ENCODE data around the gene SLC16A7. TPM values are rescaled to one million over a fixed set of nuclear protein-coding genes. Genes with fewer than 3 reads are reported as not detected.

SLC16A7 gene
- total and polyA plus RNA-seq, 10 donors: 3.2 to 98.8 (median 60.9) TPM

- no peak for TF ChIP-seq POLR2AphosphoS5 (IDR thresholded peaks at IDR 0.05)
- no peak for TF ChIP-seq CTCF (IDR thresholded peaks at IDR 0.05 in 8 of 11, conservative IDR thresholded peaks at IDR 0.05 in 3 of 11)
- TF ChIP-seq POLR2A (IDR thresholded peaks at IDR 0.05): no peak
- 78 to 92% (median 85%) methylated on average over 3 of the region's 3 CpGs for WGBS, 5 donors
- DNase-seq: no peak
These were observed 231.9 kb downstream of the SLC16A7 start for GRCh38 chr12:59827767-59828166.

GRCh38 chr12:59828521-59828920 is 232.7 kb downstream of the SLC16A7 start:
- TF ChIP-seq CTCF (IDR thresholded peaks at IDR 0.05 in 8 of 11, conservative IDR thresholded peaks at IDR 0.05 in 3 of 11): no peak
- no peak for TF ChIP-seq POLR2A (IDR thresholded peaks at IDR 0.05)
- no peak for TF ChIP-seq POLR2AphosphoS5 (IDR thresholded peaks at IDR 0.05)
- H3K27me3 ChIP-seq (replicated peaks in 1 of 7): no peaks in the 10 kb centered on the region

More at GRCh38 chr12:59827767-59828166, 231.9 kb downstream of the SLC16A7 start:
- Histone ChIP-seq H3K9me3 (peaks cover 0 to 4% (median 0%) of the 10 kb centered on the region in 8 donors), H3K27me3 (replicated peaks in 1 of 7) (no peaks in the 10 kb centered on the region), H3K36me3 (no peaks in the 10 kb centered on the region), H3K4me3 (no peak overlapping the region), H3K27ac (no peak overlapping the region), H3K4me1 (no peaks in the 10 kb centered on the region)
- intact Hi-C loops (cut with DNase I; ENCODE audit: low total_unique reads): no loop called here

GRCh38 chr12:59833408-59833807 is 237.6 kb downstream of the SLC16A7 start:
- Histone ChIP-seq H3K27me3 (replicated peaks in 1 of 7) (no peaks in the 10 kb centered on the region), H3K9me3 (no peaks in the 10 kb centered on the region), H3K4me1 (no peaks in the 10 kb centered on the region), H3K27ac (no peak overlapping the region), H3K4me3 (no peak overlapping the region), H3K36me3 (no peaks in the 10 kb centered on the region)
- TF ChIP-seq CTCF (IDR thresholded peaks at IDR 0.05 in 8 of 11, conservative IDR thresholded peaks at IDR 0.05 in 3 of 11) (no peak), POLR2AphosphoS5 (IDR thresholded peaks at IDR 0.05) (no peak), POLR2A (IDR thresholded peaks at IDR 0.05) (no peak)
- WGBS, 5 donors: 70 to 79% (median 75%) methylated on average over 3 of the region's 3 CpGs
- no peak for DNase-seq
- intact Hi-C loops (cut with DNase I; ENCODE audit: low total_unique reads): no loop called here

More at GRCh38 chr12:59828521-59828920, 232.7 kb downstream of the SLC16A7 start:
- intact Hi-C loops (cut with DNase I; ENCODE audit: low total_unique reads): no loop called here
- no peak overlapping the region for H3K27ac ChIP-seq
- no peak for DNase-seq
- H3K4me3 ChIP-seq: no peak overlapping the region
- H3K9me3 ChIP-seq: peaks cover 0 to 4% (median 0%) of the 10 kb centered on the region in 8 donors
- no peaks in the 10 kb centered on the region for H3K36me3 ChIP-seq
- no peaks in the 10 kb centered on the region for H3K4me1 ChIP-seq

GRCh38 chr12:59834659-59835474 is 239.0 kb downstream of the SLC16A7 start:
- DNase-seq: no peak
- no peak overlapping the region for H3K4me3 ChIP-seq
- no peaks in the 10 kb centered on the region for H3K4me1 ChIP-seq
- H3K27ac ChIP-seq: no peak overlapping the region
- no peaks in the 10 kb centered on the region for H3K9me3 ChIP-seq
- TF ChIP-seq POLR2AphosphoS5 (IDR thresholded peaks at IDR 0.05): no peak
- peak in 10 of 11 experiments; percentile 10 to 62 (median 42) for TF ChIP-seq CTCF (IDR thresholded peaks at IDR 0.05 in 8 of 11, conservative IDR thresholded peaks at IDR 0.05 in 3 of 11)
- H3K27me3 ChIP-seq (replicated peaks in 1 of 7): no peaks in the 10 kb centered on the region
- H3K36me3 ChIP-seq: no peaks in the 10 kb centered on the region
- intact Hi-C loops (cut with DNase I; ENCODE audit: low total_unique reads): no loop called here
- WGBS, 5 donors: 66 to 84% (median 81%) methylated on average over 2 of the region's 2 CpGs
